HG02763 (cell line): ENCODE results near the gene NRIP3.

ENCODE experiments used
- ATAC-seq: cut with Tn5 transposase; IDR thresholded peaks from one replicate; pipeline ENCODE4 v1.9.1; 2021; ENCODE audit warnings: mild to moderate bottlenecking, moderate library complexity; ENCODE audit not compliant: unreplicated experiment

NRIP3 gene

GRCh38 chr11:8933931-8934330, 69.9 kb downstream of the NRIP3 start:
- no peak for ATAC-seq

- no peak for ATAC-seq
Observed at GRCh38 chr11:8932564-8933180, 71.1 kb downstream of the NRIP3 start, which contains the start of gene C11orf16. C11orf16 (minus strand) TSS chr11:8932947; CDS start chr11:8932308, 639 bp downstream.
